OCI-LY3 (cell line): ENCODE data around the gene PDE10A.

Experiments
- CTCF ChIP-seq: fragments of 200-600, 300-600 bp; sonication (generic); IDR thresholded peaks from 2 replicates; pipeline ENCODE4 v1.5.1; 2014; ENCODE audit warnings: antibody characterized with exemption, low read length, low read depth
- EZH2phosphoT487 ChIP-seq: fragments of 200-600 bp; shearing (Covaris generic); IDR thresholded peaks from 2 replicates; pipeline ENCODE4 v1.6.1; 2018; ENCODE audit warnings: antibody characterized with exemption, mixed run types, low read depth

- no peak for TF ChIP-seq CTCF
- TF ChIP-seq EZH2phosphoT487 = no peak
Observed at GRCh38 chr6:165655191-165655590, 7.8 kb downstream of the PDE10A start.
